Measurements from ENCODE around the gene DLGAP1. TPM values are rescaled to one million over a fixed set of nuclear protein-coding genes. Genes with fewer than 3 reads are reported as not detected.

The DLGAP1 gene
- total and polyA plus RNA-seq, 2 of the 8 experiments (the other 6 are each of a cell fraction or from before 2014, with no cell fraction given): 11.8 to 16.9 TPM

DNA sequence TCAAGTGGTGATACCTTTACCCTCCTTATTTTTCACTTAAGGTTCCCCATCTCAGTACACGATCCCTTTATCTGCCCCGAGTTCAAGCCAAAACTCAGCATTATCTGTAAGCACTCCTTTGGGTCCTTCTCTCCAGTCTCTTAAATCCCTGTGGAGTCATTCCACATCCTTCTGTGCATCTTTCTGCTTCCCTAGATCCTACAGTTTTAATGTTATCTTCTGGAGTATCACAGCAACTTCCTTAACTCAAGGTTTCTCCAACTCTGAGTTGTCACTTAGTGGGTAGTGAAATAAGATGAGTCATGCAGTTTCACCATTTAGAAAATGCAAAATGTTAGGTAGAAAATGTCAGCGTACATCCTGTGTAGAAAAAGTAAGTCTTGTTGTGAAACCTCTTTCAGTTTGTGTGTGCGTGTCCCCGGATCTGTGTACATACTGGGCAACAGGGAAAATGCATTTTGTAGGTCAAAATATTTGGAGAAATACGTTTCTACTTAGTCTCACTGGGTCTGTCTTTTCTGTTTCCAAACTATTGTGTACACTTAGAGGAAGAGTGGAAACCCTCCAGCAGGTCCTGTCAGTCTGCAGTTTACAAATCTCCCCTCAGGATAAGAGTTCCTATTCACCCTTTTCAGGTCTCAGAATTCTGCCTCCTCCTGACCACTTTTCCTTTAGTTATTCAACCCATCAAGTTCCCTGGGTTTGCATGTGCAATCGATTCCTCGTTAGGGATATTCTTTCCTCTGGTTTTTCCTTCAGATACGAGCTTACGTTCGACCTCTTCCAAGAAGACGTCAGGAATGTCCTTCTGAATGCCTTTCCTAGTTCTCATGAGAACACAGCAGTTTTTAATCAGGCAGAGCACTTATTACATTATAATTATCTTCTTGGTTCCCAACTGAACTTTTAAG, 850.4 kb downstream of the DLGAP1 start:
- H2AFZ ChIP-seq (ENCODE audit: low read length): no peak overlapping the region
- H3K36me3 ChIP-seq (ENCODE audit: control insufficient read depth in 2 of 4, insufficient read depth in 4 of 4, low read length in 3 of 4): peaks cover 0 to 34% (median 8%) of the 10 kb centered on the region in 4 experiments; a peak in 4 of 8 replicates
- WGBS, 2 experiments (ENCODE audit: extremely low coverage in 1 of 2, insufficient coverage in 1 of 2, insufficient read length in 1 of 2, insufficient replicate concordance in 2 of 2, low coverage in 1 of 2, low lambda C conversion rate in 2 of 2, missing lambda C conversion rate in 1 of 2): 1% methylated on average over 12 of the region's 12 CpGs; no CpG with 5 or more reads in 1 of the 2 experiments
- H2BK15ac ChIP-seq (ENCODE audit: low read length): 0 out of 2 replicates have a peak overlapping the region, but pooled peaks have one; percentile 32
- peaks cover 22% of the 10 kb centered on the region for H3K23me2 ChIP-seq (ENCODE audit: low read depth, low read length)
- FAIRE-seq: no peak
- H3K4me1 ChIP-seq (replicated peaks in 1 of 4; ENCODE audit: control insufficient read depth in 3 of 4, insufficient read depth in 4 of 4, low read length in 3 of 4): peaks cover 5 to 13% (median 9%) of the 10 kb centered on the region in 4 experiments; a peak in 5 of 7 replicates
- H2BK20ac ChIP-seq (ENCODE audit: low read length): peak overlapping the region; percentile 37; the same call in 1 of the 2 replicates
- H3K9me3 ChIP-seq (ENCODE audit: insufficient read depth in 2 of 2, low read depth in 1 of 2, low read length in 1 of 2): no peaks in the 10 kb centered on the region
- H3K9ac ChIP-seq (replicated peaks in 1 of 4; ENCODE audit: extremely low read depth in 1 of 4, low read depth in 3 of 4, low read length in 3 of 4): peak overlapping the region; percentile 70 to 83 (median 76)
- H3K79me2 ChIP-seq (ENCODE audit: control insufficient read depth in 1 of 2, insufficient read depth in 2 of 2, low read length in 2 of 2): peaks cover 4 to 39% of the 10 kb centered on the region in 2 experiments; a peak in 3 of 4 replicates
- peak overlapping the region; percentile 97 for H2BK5ac ChIP-seq (ENCODE audit: low read depth, low read length)
- H2BK120ac ChIP-seq (replicated peaks; ENCODE audit: low read depth, low read length): peak overlapping the region; percentile 96
- H4K5ac ChIP-seq (ENCODE audit: insufficient read length, low read depth, low read length): peak overlapping the region; percentile 90
- H3K4me2 ChIP-seq (ENCODE audit: insufficient read depth in 1 of 2, low read depth in 2 of 2, low read length in 2 of 2): peak overlapping the region; percentile 67 to 88
- H3K14ac ChIP-seq (ENCODE audit: insufficient read length): peak overlapping the region; percentile 89
- H2AK5ac ChIP-seq (ENCODE audit: low read depth, low read length): peak overlapping the region; percentile 78
- peak overlapping the region; percentile 97 for H3K56ac ChIP-seq (replicated peaks; ENCODE audit: insufficient read length, low read depth, low read length)
- H4K8ac ChIP-seq (ENCODE audit: extremely low read depth, insufficient read depth, low read length): no peak overlapping the region
- no peaks in the 10 kb centered on the region for H4K20me1 ChIP-seq (replicated peaks in 1 of 2; ENCODE audit: control insufficient read depth in 1 of 2, insufficient read depth in 2 of 2, low read length in 2 of 2)
- POLR2A ChIA-PET (ENCODE audit: partially characterized antibody): interaction anchor here (0.7 to 4.9 kb wide), 35 partner anchors 8 to 357 kb away, joined by 3 to 68 read pairs (median 11); partner anchors contain the start of gene MYL12A
- H3K4me3 ChIP-seq (ENCODE audit: extremely low read depth in 1 of 4, insufficient read depth in 2 of 4, low read depth in 3 of 4, low read length in 4 of 4): peak overlapping the region; percentile 47 to 91 (median 80)
- H3K79me1 ChIP-seq (ENCODE audit: low read depth, low read length): no peaks in the 10 kb centered on the region
- no peak for DNase-seq (ENCODE audit: low read depth in 1 of 2, low spot score in 2 of 2)
- peak overlapping the region; percentile 87 for H3K27ac ChIP-seq (ENCODE audit: low read depth, low read length)
- H3K27me3 ChIP-seq (replicated peaks in 1 of 4; ENCODE audit: control insufficient read depth in 3 of 4, extremely low read depth in 1 of 4, insufficient read depth in 3 of 4, low read length in 3 of 4): no peaks in the 10 kb centered on the region
- H3K23ac ChIP-seq (ENCODE audit: insufficient read length): no peak overlapping the region
- CTCF ChIA-PET (ENCODE audit: partially characterized antibody): interaction anchor here (0.7 to 5.6 kb wide), 11 partner anchors 10 to 324 kb away, joined by 3 to 48 read pairs (median 5); no protein-coding TSS in a partner anchor
- H4K91ac ChIP-seq (replicated peaks; ENCODE audit: insufficient read length, low read length): peak overlapping the region; percentile 94
- peak overlapping the region; percentile 86 for H2BK12ac ChIP-seq (ENCODE audit: low read depth, low read length)
- peak overlapping the region; percentile 55 for H3K4ac ChIP-seq (replicated peaks; ENCODE audit: insufficient read length, low read depth, low read length)
- H3K18ac ChIP-seq (ENCODE audit: extremely low read depth, low read length): peak overlapping the region; percentile 98
- TF ChIP-seq TAF7 (optimal IDR thresholded peaks at IDR 0.05; ENCODE audit: borderline replicate concordance, low read depth, low read length): peak; percentile 16
- TF ChIP-seq EZH2 (IDR thresholded peaks at IDR 0.05; ENCODE audit: low read depth, low read length, severe bottlenecking): no peak
- no peak for TF ChIP-seq SP1 (IDR thresholded peaks at IDR 0.05; ENCODE audit: low read depth, low read length)
- no peak for TF ChIP-seq TEAD4 (IDR thresholded peaks at IDR 0.05; ENCODE audit: low read depth, low read length)
- TF ChIP-seq YY1 (IDR thresholded peaks at IDR 0.05; ENCODE audit: low read depth, low read length): no peak
- TF ChIP-seq SAP30 (IDR thresholded peaks at IDR 0.05; ENCODE audit: insufficient read depth, insufficient replicate concordance, low read length): no peak
- TF ChIP-seq TAF1 (IDR thresholded peaks at IDR 0.05; ENCODE audit: low read depth, low read length): no peak
- peak; percentile 4 to 8 for TF ChIP-seq POLR2A (IDR thresholded peaks at IDR 0.05; ENCODE audit: control extremely low read depth in 1 of 2, low read depth in 2 of 2, low read length in 2 of 2)
- no peak for TF ChIP-seq SP4 (IDR thresholded peaks at IDR 0.05; ENCODE audit: low read length)
- TF ChIP-seq CBX5 (IDR thresholded peaks at IDR 0.05; ENCODE audit: low read depth, low read length): no peak
- no peak for TF ChIP-seq RFX5 (IDR thresholded peaks at IDR 0.05; ENCODE audit: borderline replicate concordance, low read depth, low read length)
- TF ChIP-seq ZNF274 (IDR thresholded peaks at IDR 0.05; ENCODE audit: borderline replicate concordance, extremely low read depth, low read length): no peak
